WTC11 (cell line): ENCODE results near the gene C6. TPM values are rescaled to one million over a fixed set of nuclear protein-coding genes. Genes with fewer than 3 reads are reported as not detected.

Experiments
- ATAC-seq: fragments of 200-7000 bp; cut with Tn5 transposase; 2 replicates; pipeline ENCODE4 v1.10.0; 2021; ENCODE audit warnings: mild to moderate bottlenecking, moderate library complexity
- CTCF ChIA-PET: fragments of 300-600 bp; sonication (Branson Sonifier 250); formaldehyde crosslinking; loops from one replicate; lab custom pipeline; 2021; ENCODE audit warnings: antibody characterized with exemption; lab: Charles Lee
- POLR2A ChIA-PET: fragments of 350-600 bp; sonication (Branson Sonifier 250); formaldehyde crosslinking; loops from one replicate; lab custom pipeline; 2021; ENCODE audit warnings: antibody characterized with exemption; lab: Charles Lee
- DNase-seq: peaks from one replicate; pipeline ENCODE4 v3.0.0; 2021; ENCODE audit warnings: low spot score
- H3K27ac Mint-ChIP-seq: 2 replicates; pipeline ENCODE4 v1.8.0; 2021; ENCODE audit warnings: mixed read lengths
- H3K27me3 Mint-ChIP-seq: 2 replicates; pipeline ENCODE4 v1.8.0; 2021; ENCODE audit warnings: low read depth, mild to moderate bottlenecking, moderate library complexity, mixed read lengths
- H3K36me3 Mint-ChIP-seq: 2 replicates; pipeline ENCODE4 v1.8.0; 2021; ENCODE audit warnings: mixed read lengths
- H3K4me1 Mint-ChIP-seq: 2 replicates; pipeline ENCODE4 v1.8.0; 2022; ENCODE audit warnings: mixed read lengths
- H3K4me3 Mint-ChIP-seq: 2 replicates; pipeline ENCODE4 v1.8.0; 2021; ENCODE audit warnings: mild to moderate bottlenecking, moderate library complexity, mixed read lengths
- H3K9me3 Mint-ChIP-seq: 2 replicates; pipeline ENCODE4 v1.8.0; 2021; ENCODE audit warnings: mixed read lengths
- CBFB ChIP-seq: sonication (generic); formaldehyde crosslinking; IDR thresholded peaks from 2 replicates; pipeline ENCODE4 v1.8.1; 2022; ENCODE audit warnings: mild to moderate bottlenecking, low read depth, missing genetic modification reagents
- FOXJ3 ChIP-seq: sonication (generic); formaldehyde crosslinking; IDR thresholded peaks from 2 replicates; pipeline ENCODE4 v1.9.0; 2021; ENCODE audit warnings: missing genetic modification reagents, mild to moderate bottlenecking, borderline replicate concordance
- FOXP1 ChIP-seq: sonication (generic); formaldehyde crosslinking; IDR thresholded peaks from 2 replicates; pipeline ENCODE4 v1.8.0; 2022; ENCODE audit warnings: missing genetic modification reagents, mild to moderate bottlenecking, moderate library complexity, borderline replicate concordance
- GABPB1 ChIP-seq: sonication (generic); formaldehyde crosslinking; IDR thresholded peaks from 2 replicates; pipeline ENCODE4 v1.8.1; 2023; ENCODE audit warnings: mild to moderate bottlenecking, missing genetic modification reagents
- GTF2I ChIP-seq: fragments of 250-450 bp; sonication (Bioruptor Pico); conservative IDR thresholded peaks from 2 replicates; pipeline ENCODE4 v1.4.0; 2021; ENCODE audit warnings: mild to moderate bottlenecking
- MXD4 ChIP-seq: fragments of 250-450 bp; sonication (Bioruptor Pico); IDR thresholded peaks from 2 replicates; pipeline ENCODE4 v1.8.0; 2021; ENCODE audit warnings: mild to moderate bottlenecking, moderate library complexity, borderline replicate concordance
- OVOL2 ChIP-seq: fragments of 250-450 bp; sonication (Bioruptor Pico); IDR thresholded peaks from 2 replicates; pipeline ENCODE4 v1.9.0; 2021; ENCODE audit warnings: mild to moderate bottlenecking, borderline replicate concordance
- RORB ChIP-seq: fragments of 250-450 bp; sonication (Bioruptor Pico); IDR thresholded peaks from 2 replicates; pipeline ENCODE4 v1.9.0; 2021; ENCODE audit warnings: mild to moderate bottlenecking
- SP1 ChIP-seq: sonication (generic); formaldehyde crosslinking; conservative IDR thresholded peaks from 2 replicates; pipeline ENCODE4 v1.8.1; 2022; ENCODE audit warnings: missing genetic modification reagents
- TCF7 ChIP-seq: sonication (generic); formaldehyde crosslinking; IDR thresholded peaks from 2 replicates; pipeline ENCODE4 v1.8.0; 2022; ENCODE audit warnings: mild to moderate bottlenecking, low read depth, missing genetic modification reagents, moderate library complexity
- ZNF416 ChIP-seq: fragments of 250-450 bp; sonication (Bioruptor Pico); IDR thresholded peaks from 2 replicates; pipeline ENCODE4 v1.9.0; 2021; ENCODE audit warnings: mild to moderate bottlenecking, inconsistent platforms
- ZNF671 ChIP-seq: fragments of 250-450 bp; sonication (Bioruptor Pico); IDR thresholded peaks from 2 replicates; pipeline ENCODE4 v1.8.0; 2021; ENCODE audit warnings: mild to moderate bottlenecking
- total RNA-seq: library from RNA; stranded (reverse); gene quantifications from 3 replicates; pipeline ENCODE4 v1.2.3, GENCODE V29; 2021
- TF ChIP-seq, protein P1 (sequence below): sonication (generic); formaldehyde crosslinking; IDR thresholded peaks from 2 replicates; pipeline ENCODE4 v1.8.0; 2022; ENCODE audit warnings: mild to moderate bottlenecking, missing genetic modification reagents
- TF ChIP-seq, protein P2 (sequence below): sonication (generic); formaldehyde crosslinking; conservative IDR thresholded peaks from 2 replicates; pipeline ENCODE4 v1.8.1; 2022; ENCODE audit warnings: mild to moderate bottlenecking, missing genetic modification reagents
- TF ChIP-seq, protein P3 (sequence below): sonication (generic); formaldehyde crosslinking; IDR thresholded peaks from 2 replicates; pipeline ENCODE4 v1.8.1; 2023; ENCODE audit warnings: mild to moderate bottlenecking, missing genetic modification reagents, borderline replicate concordance
- TF ChIP-seq, protein P4 (sequence below): sonication (generic); formaldehyde crosslinking; IDR thresholded peaks from 2 replicates; pipeline ENCODE4 v1.8.0; 2022; ENCODE audit warnings: mild to moderate bottlenecking, missing genetic modification reagents
- TF ChIP-seq, protein P5 (sequence below): sonication (generic); formaldehyde crosslinking; IDR thresholded peaks from 2 replicates; pipeline ENCODE4 v1.8.0; 2022; ENCODE audit warnings: missing genetic modification reagents
- TF ChIP-seq, protein P6 (sequence below): sonication (generic); formaldehyde crosslinking; IDR thresholded peaks from 2 replicates; pipeline ENCODE4 v1.8.0; 2023; ENCODE audit warnings: mild to moderate bottlenecking, missing genetic modification reagents
- TF ChIP-seq, protein P7 (sequence below): sonication (generic); formaldehyde crosslinking; IDR thresholded peaks from 2 replicates; pipeline ENCODE4 v1.8.1; 2023; ENCODE audit warnings: mild to moderate bottlenecking, missing genetic modification reagents
- TF ChIP-seq, protein P8 (sequence below): sonication (generic); formaldehyde crosslinking; IDR thresholded peaks from 2 replicates; pipeline ENCODE4 v1.8.0; 2022; ENCODE audit warnings: mild to moderate bottlenecking, missing genetic modification reagents

C6 gene
- total RNA-seq, 1 experiment from 2014 or later = 0.13 TPM

DNA sequence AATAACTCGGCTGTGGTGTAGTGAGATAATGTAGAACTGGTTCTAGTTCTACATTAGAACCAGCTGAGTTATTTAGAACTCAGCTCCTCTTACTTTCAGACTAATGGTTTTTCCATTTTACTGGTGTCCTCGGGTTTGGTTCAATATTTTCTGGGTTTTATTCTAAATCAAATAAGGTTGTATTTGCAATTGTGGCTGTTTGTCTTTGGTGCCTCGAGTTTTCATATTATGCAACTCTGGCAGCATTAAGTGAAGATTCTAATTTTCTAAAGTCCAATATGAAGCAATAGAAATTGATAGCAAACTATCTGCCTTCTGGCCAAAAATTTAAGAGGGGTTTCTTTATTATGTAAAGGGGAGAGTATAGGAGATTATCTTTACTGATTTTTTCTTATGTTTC lies 19.0 kb downstream of the C6 start:
- no peaks in the 10 kb centered on the region for H3K4me1 Mint-ChIP-seq
- ChIA-PET POLR2A (no interaction called here), CTCF (no interaction called here)
- no peaks in the 10 kb centered on the region for H3K27me3 Mint-ChIP-seq
- H3K27ac Mint-ChIP-seq = no peak overlapping the region
- ATAC-seq (no peak), DNase-seq (no peak)
- TF ChIP-seq GTF2I (CRISPR knock-in tag) (no peak), ZNF416 (no peak), FOXJ3 (CRISPR knock-in tag) (no peak), FOXP1 (CRISPR knock-in tag) (no peak), SP1 (no peak), OVOL2 (CRISPR knock-in tag) (no peak), ZNF671 (CRISPR knock-in tag) (no peak), RORB (no peak), TCF7 (no peak)
- TF ChIP-seq, protein P1, sequence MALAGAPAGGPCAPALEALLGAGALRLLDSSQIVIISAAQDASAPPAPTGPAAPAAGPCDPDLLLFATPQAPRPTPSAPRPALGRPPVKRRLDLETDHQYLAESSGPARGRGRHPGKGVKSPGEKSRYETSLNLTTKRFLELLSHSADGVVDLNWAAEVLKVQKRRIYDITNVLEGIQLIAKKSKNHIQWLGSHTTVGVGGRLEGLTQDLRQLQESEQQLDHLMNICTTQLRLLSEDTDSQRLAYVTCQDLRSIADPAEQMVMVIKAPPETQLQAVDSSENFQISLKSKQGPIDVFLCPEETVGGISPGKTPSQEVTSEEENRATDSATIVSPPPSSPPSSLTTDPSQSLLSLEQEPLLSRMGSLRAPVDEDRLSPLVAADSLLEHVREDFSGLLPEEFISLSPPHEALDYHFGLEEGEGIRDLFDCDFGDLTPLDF (CRISPR knock-in tag) = no peak
- TF ChIP-seq, protein P2, sequence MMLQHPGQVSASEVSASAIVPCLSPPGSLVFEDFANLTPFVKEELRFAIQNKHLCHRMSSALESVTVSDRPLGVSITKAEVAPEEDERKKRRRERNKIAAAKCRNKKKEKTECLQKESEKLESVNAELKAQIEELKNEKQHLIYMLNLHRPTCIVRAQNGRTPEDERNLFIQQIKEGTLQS (CRISPR knock-in tag) = no peak
- TF ChIP-seq, protein P3, sequence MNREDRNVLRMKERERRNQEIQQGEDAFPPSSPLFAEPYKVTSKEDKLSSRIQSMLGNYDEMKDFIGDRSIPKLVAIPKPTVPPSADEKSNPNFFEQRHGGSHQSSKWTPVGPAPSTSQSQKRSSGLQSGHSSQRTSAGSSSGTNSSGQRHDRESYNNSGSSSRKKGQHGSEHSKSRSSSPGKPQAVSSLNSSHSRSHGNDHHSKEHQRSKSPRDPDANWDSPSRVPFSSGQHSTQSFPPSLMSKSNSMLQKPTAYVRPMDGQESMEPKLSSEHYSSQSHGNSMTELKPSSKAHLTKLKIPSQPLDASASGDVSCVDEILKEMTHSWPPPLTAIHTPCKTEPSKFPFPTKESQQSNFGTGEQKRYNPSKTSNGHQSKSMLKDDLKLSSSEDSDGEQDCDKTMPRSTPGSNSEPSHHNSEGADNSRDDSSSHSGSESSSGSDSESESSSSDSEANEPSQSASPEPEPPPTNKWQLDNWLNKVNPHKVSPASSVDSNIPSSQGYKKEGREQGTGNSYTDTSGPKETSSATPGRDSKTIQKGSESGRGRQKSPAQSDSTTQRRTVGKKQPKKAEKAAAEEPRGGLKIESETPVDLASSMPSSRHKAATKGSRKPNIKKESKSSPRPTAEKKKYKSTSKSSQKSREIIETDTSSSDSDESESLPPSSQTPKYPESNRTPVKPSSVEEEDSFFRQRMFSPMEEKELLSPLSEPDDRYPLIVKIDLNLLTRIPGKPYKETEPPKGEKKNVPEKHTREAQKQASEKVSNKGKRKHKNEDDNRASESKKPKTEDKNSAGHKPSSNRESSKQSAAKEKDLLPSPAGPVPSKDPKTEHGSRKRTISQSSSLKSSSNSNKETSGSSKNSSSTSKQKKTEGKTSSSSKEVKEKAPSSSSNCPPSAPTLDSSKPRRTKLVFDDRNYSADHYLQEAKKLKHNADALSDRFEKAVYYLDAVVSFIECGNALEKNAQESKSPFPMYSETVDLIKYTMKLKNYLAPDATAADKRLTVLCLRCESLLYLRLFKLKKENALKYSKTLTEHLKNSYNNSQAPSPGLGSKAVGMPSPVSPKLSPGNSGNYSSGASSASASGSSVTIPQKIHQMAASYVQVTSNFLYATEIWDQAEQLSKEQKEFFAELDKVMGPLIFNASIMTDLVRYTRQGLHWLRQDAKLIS (CRISPR knock-in tag) = no peak
- H3K9me3 Mint-ChIP-seq = no peaks in the 10 kb centered on the region
- no peak overlapping the region for H3K4me3 Mint-ChIP-seq
- H3K36me3 Mint-ChIP-seq = no peaks in the 10 kb centered on the region

DNA sequence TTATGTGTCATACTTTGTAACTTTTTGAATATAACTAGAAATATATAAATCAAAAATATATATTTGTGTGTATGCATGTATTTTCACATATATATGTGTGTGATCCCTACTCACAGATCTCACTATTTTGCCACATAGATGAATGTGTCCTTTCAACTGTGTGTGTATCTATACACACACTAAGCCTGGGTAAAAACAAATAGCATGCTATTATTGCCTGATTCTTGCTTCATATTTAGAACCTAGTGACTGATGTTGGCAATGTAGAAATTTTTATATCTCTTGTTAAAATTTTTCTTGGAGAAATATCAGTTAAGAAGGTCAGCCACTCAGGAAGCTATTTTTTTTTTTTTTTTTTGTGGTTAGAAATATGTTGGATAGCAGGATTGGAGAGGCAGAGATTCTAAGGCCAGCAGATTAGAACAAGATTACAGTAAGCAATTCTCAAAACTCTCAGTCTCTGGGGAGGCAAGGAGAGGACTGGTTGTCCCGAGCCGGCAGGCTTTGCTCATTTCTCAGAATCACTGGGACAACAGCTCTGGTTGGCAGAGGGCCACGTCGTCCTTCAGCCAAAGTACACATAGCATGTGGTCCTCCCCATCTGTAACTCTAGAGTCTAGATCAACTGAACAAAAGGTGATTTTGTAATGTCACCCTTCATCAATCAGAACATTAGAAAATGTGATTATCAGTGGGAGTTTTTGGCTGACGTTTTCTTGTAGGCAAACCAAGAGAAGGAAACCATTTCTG lies 19.7 kb downstream of the C6 start:
- Mint-ChIP-seq H3K27ac (no peak overlapping the region), H3K9me3 (no peaks in the 10 kb centered on the region), H3K36me3 (no peaks in the 10 kb centered on the region), H3K27me3 (no peaks in the 10 kb centered on the region), H3K4me1 (no peaks in the 10 kb centered on the region), H3K4me3 (no peak overlapping the region)
- CTCF ChIA-PET = no interaction called here
- no peak for DNase-seq
- POLR2A ChIA-PET = no interaction called here
- TF ChIP-seq, protein P4, sequence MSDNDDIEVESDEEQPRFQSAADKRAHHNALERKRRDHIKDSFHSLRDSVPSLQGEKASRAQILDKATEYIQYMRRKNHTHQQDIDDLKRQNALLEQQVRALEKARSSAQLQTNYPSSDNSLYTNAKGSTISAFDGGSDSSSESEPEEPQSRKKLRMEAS (CRISPR knock-in tag) = no peak
- no peak for TF ChIP-seq FOXP1 (CRISPR knock-in tag)
- TF ChIP-seq GABPB1 = no peak
- no peak for TF ChIP-seq MXD4 (CRISPR knock-in tag)
- no peak for TF ChIP-seq RORB
- no peak for TF ChIP-seq FOXJ3 (CRISPR knock-in tag)
- no peak for TF ChIP-seq CBFB
- TF ChIP-seq, protein P5, sequence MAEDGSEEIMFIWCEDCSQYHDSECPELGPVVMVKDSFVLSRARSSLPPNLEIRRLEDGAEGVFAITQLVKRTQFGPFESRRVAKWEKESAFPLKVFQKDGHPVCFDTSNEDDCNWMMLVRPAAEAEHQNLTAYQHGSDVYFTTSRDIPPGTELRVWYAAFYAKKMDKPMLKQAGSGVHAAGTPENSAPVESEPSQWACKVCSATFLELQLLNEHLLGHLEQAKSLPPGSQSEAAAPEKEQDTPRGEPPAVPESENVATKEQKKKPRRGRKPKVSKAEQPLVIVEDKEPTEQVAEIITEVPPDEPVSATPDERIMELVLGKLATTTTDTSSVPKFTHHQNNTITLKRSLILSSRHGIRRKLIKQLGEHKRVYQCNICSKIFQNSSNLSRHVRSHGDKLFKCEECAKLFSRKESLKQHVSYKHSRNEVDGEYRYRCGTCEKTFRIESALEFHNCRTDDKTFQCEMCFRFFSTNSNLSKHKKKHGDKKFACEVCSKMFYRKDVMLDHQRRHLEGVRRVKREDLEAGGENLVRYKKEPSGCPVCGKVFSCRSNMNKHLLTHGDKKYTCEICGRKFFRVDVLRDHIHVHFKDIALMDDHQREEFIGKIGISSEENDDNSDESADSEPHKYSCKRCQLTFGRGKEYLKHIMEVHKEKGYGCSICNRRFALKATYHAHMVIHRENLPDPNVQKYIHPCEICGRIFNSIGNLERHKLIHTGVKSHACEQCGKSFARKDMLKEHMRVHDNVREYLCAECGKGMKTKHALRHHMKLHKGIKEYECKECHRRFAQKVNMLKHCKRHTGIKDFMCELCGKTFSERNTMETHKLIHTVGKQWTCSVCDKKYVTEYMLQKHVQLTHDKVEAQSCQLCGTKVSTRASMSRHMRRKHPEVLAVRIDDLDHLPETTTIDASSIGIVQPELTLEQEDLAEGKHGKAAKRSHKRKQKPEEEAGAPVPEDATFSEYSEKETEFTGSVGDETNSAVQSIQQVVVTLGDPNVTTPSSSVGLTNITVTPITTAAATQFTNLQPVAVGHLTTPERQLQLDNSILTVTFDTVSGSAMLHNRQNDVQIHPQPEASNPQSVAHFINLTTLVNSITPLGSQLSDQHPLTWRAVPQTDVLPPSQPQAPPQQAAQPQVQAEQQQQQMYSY (CRISPR knock-in tag) = no peak
- no peak for TF ChIP-seq OVOL2 (CRISPR knock-in tag)
- TF ChIP-seq, protein P6, sequence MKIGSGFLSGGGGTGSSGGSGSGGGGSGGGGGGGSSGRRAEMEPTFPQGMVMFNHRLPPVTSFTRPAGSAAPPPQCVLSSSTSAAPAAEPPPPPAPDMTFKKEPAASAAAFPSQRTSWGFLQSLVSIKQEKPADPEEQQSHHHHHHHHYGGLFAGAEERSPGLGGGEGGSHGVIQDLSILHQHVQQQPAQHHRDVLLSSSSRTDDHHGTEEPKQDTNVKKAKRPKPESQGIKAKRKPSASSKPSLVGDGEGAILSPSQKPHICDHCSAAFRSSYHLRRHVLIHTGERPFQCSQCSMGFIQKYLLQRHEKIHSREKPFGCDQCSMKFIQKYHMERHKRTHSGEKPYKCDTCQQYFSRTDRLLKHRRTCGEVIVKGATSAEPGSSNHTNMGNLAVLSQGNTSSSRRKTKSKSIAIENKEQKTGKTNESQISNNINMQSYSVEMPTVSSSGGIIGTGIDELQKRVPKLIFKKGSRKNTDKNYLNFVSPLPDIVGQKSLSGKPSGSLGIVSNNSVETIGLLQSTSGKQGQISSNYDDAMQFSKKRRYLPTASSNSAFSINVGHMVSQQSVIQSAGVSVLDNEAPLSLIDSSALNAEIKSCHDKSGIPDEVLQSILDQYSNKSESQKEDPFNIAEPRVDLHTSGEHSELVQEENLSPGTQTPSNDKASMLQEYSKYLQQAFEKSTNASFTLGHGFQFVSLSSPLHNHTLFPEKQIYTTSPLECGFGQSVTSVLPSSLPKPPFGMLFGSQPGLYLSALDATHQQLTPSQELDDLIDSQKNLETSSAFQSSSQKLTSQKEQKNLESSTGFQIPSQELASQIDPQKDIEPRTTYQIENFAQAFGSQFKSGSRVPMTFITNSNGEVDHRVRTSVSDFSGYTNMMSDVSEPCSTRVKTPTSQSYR = no peak
- TF ChIP-seq, protein P7, sequence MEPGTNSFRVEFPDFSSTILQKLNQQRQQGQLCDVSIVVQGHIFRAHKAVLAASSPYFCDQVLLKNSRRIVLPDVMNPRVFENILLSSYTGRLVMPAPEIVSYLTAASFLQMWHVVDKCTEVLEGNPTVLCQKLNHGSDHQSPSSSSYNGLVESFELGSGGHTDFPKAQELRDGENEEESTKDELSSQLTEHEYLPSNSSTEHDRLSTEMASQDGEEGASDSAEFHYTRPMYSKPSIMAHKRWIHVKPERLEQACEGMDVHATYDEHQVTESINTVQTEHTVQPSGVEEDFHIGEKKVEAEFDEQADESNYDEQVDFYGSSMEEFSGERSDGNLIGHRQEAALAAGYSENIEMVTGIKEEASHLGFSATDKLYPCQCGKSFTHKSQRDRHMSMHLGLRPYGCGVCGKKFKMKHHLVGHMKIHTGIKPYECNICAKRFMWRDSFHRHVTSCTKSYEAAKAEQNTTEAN (CRISPR knock-in tag) = no peak
- TF ChIP-seq, protein P8, sequence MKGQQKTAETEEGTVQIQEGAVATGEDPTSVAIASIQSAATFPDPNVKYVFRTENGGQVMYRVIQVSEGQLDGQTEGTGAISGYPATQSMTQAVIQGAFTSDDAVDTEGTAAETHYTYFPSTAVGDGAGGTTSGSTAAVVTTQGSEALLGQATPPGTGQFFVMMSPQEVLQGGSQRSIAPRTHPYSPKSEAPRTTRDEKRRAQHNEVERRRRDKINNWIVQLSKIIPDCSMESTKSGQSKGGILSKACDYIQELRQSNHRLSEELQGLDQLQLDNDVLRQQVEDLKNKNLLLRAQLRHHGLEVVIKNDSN (CRISPR knock-in tag) = no peak
- ATAC-seq = no peak
